ENCODE measurements around the gene MYL7. TPM values are rescaled to one million over a fixed set of nuclear protein-coding genes. Genes with fewer than 3 reads are reported as not detected.

MYL7 gene
- total and polyA plus RNA-seq, 9 of the 15 experiments (the other 6 are each of a cell fraction or from before 2014, with no cell fraction given): not detected

- TF ChIP-seq RBM34 (IDR thresholded peaks at IDR 0.05; ENCODE audit: borderline replicate concordance, insufficient read depth, low read length): no peak
- TF ChIP-seq STAG1 (CRISPR knock-in tag; IDR thresholded peaks at IDR 0.05; ENCODE audit: borderline replicate concordance): no peak
- peak in 1 of 2 experiments; percentile 73; a peak in 2 of 4 replicates for TF ChIP-seq RCOR1 (IDR thresholded peaks at IDR 0.05; ENCODE audit: borderline replicate concordance in 1 of 2, low read depth in 2 of 2, low read length in 2 of 2)
- no peak for TF ChIP-seq EWSR1 (IDR thresholded peaks at IDR 0.05; ENCODE audit: borderline replicate concordance, low read depth, partially characterized antibody)
Measured at GRCh38 chr7:44157116-44158080, 16.3 kb upstream of the MYL7 start (continued).

GRCh38 chr7:44156453-44157010, 15.4 kb upstream of the MYL7 start:
- no peak overlapping the region for H3K27ac ChIP-seq (ENCODE audit: extremely low read depth, low read depth, low read length)
- no peaks in the 10 kb centered on the region; the same call in 1 of the 2 replicates for H4K20me1 ChIP-seq (replicated peaks; ENCODE audit: control insufficient read depth, insufficient read depth, low read length)
- no TSS peak for BruUV-seq (replicated peaks)
- CTCF ChIA-PET (ENCODE audit: low intra/inter-chr PET ratio): no interaction called here
- TF ChIP-seq ZC3H4 (CRISPR knock-in tag; IDR thresholded peaks at IDR 0.05; ENCODE audit: borderline replicate concordance) (no peak), C11orf30 (IDR thresholded peaks at IDR 0.05; ENCODE audit: low read depth) (no peak), NCOA2 (IDR thresholded peaks at IDR 0.05; ENCODE audit: partially characterized antibody in 2 of 2) (no peak), POLR2AphosphoS5 (IDR thresholded peaks at IDR 0.05; ENCODE audit: control insufficient read depth, insufficient read depth, low read depth, low read length) (no peak), KLF13 (tag; IDR thresholded peaks at IDR 0.05; ENCODE audit: borderline replicate concordance, low read depth) (no peak)
- WGBS (ENCODE audit: insufficient coverage, low coverage, missing lambda C conversion rate): 24% methylated on average over 4 of the region's 4 CpGs
- no peak overlapping the region for H2AFZ ChIP-seq (ENCODE audit: low read depth, low read length)
- ATAC-seq: no peak
- no peaks in the 10 kb centered on the region for H3K9me3 ChIP-seq (replicated peaks; ENCODE audit: control insufficient read depth, insufficient read depth, low read depth, low read length)
- peaks cover 0 to 24% of the 10 kb centered on the region in 2 experiments; a peak in 3 of 5 replicates for H3K4me1 ChIP-seq (replicated peaks in 1 of 2; ENCODE audit: control insufficient read depth in 2 of 2, insufficient read depth in 2 of 2, low read length in 2 of 2)
- intact Hi-C loops (cut with micrococcal nuclease) (no loop called here), in situ Hi-C loops (cut with MboI) (no loop called here)
- no peaks in the 10 kb centered on the region for H3K36me3 ChIP-seq (ENCODE audit: control insufficient read depth, insufficient read depth, low read length)
- H3K9ac ChIP-seq (ENCODE audit: insufficient read depth in 1 of 2, low read depth in 2 of 2, low read length in 2 of 2): no peak overlapping the region; a peak in 1 of 4 replicates
- H3K4me2 ChIP-seq (ENCODE audit: insufficient read depth, low read length): no peak overlapping the region
- POLR2A ChIA-PET: interaction anchor here (0.7 to 1.5 kb wide), 2 partner anchors 9 to 33 kb away, joined by 3 to 9 read pairs; partner anchors contain the start of gene GCK
- DNase-seq (ENCODE audit: extremely low read depth in 1 of 4, low spot score in 3 of 4): no peak
- H3K27me3 ChIP-seq (ENCODE audit: control insufficient read depth in 2 of 2, insufficient read depth in 2 of 2, low read length in 2 of 2): no peaks in the 10 kb centered on the region
- no peaks in the 10 kb centered on the region for H3K9me1 ChIP-seq (ENCODE audit: control insufficient read depth, insufficient read depth, low read length)
- FAIRE-seq: no peak
- H3K79me2 ChIP-seq (ENCODE audit: control insufficient read depth, insufficient read depth, low read length): no peaks in the 10 kb centered on the region
- H3K4me3 ChIP-seq: no peak overlapping the region
